Neural cell (in vitro differentiated cells): Measurements from ENCODE around the gene ARL6IP5. TPM values are rescaled to one million over a fixed set of nuclear protein-coding genes. Genes with fewer than 3 reads are reported as not detected.

ENCODE experiments used
- H2AFZ ChIP-seq: fragments of 200-600, 300-800 bp; sonication (generic), shearing (Covaris generic); 2 replicates; pipeline ENCODE4 v1.6.0; 2014; ENCODE audit warnings: low read depth, mild to moderate bottlenecking, antibody characterized with exemption, low read length, moderate library complexity
- H3F3A ChIP-seq: fragments of 200-600 bp; shearing (Covaris generic); 2 replicates; pipeline ENCODE4 v1.6.1; 2016; ENCODE audit warnings: mild to moderate bottlenecking, moderate library complexity, mixed read lengths, antibody characterized with exemption, low read length; ENCODE audit not compliant: insufficient read depth, poor library complexity, severe bottlenecking
- H3K27ac ChIP-seq: fragments of 200-600, 300-800 bp; sonication (generic), shearing (Covaris generic); 2 replicates; pipeline ENCODE4 v1.5.1; 2014; ENCODE audit warnings: mild to moderate bottlenecking, low read length, moderate library complexity
- H3K27me3 ChIP-seq: fragments of 300-800, 200-600 bp; sonication (generic), shearing (Covaris generic); 2 replicates; pipeline ENCODE4 v1.6.0; 2014; ENCODE audit warnings: mild to moderate bottlenecking, low read depth, low read length, moderate library complexity; ENCODE audit not compliant: insufficient read depth
- H3K36me3 ChIP-seq: fragments of 300-800, 200-600 bp; sonication (generic), shearing (Covaris generic); 2 replicates; pipeline ENCODE4 v1.5.1; 2014; ENCODE audit warnings: mild to moderate bottlenecking, antibody characterized with exemption, low read length, moderate library complexity; ENCODE audit not compliant: insufficient read depth
- H3K4me2 ChIP-seq: fragments of 300-800, 200-600 bp; sonication (generic), shearing (Covaris generic); 2 replicates; pipeline ENCODE4 v1.6.0; 2014; ENCODE audit warnings: mild to moderate bottlenecking, low read length
- H3K4me3 ChIP-seq: fragments of 300-800, 200-600 bp; sonication (generic), shearing (Covaris generic); 2 replicates; pipeline ENCODE4 v1.5.1; 2014; ENCODE audit warnings: mild to moderate bottlenecking, low read length, moderate library complexity
- H3K79me2 ChIP-seq: fragments of 200-600 bp; shearing (Covaris generic); replicated peaks from 2 replicates; pipeline ENCODE4 v1.6.0; 2014; ENCODE audit warnings: mild to moderate bottlenecking, low read length, moderate library complexity; ENCODE audit not compliant: insufficient read depth
- H3K9ac ChIP-seq: fragments of 300-800, 200-600 bp; sonication (generic), shearing (Covaris generic); 2 replicates; pipeline ENCODE4 v1.6.1; 2016; ENCODE audit warnings: mild to moderate bottlenecking, low read length, mixed read lengths
- H3K9me2 ChIP-seq: fragments of 200-600 bp; shearing (Covaris generic); 2 replicates; pipeline ENCODE4 v1.6.1; 2016; ENCODE audit warnings: mild to moderate bottlenecking, low read length, mixed read lengths; ENCODE audit not compliant: insufficient read depth
- H3K9me3 ChIP-seq: fragments of 200-600, 300-800 bp; sonication (generic), shearing (Covaris generic); 2 replicates; pipeline ENCODE4 v1.6.1; 2016; ENCODE audit warnings: mild to moderate bottlenecking, mixed run types, low read length, moderate library complexity, mixed read lengths
- H4K20me1 ChIP-seq: fragments of 200-600 bp; shearing (Covaris generic); 2 replicates; pipeline ENCODE4 v1.6.1; 2016; ENCODE audit warnings: mild to moderate bottlenecking, mixed run types; ENCODE audit not compliant: insufficient read depth
- EP300 ChIP-seq: fragments of 450-650 bp; conservative IDR thresholded peaks from 2 replicates; pipeline ENCODE4 v1.6.1; 2014; ENCODE audit warnings: antibody characterized with exemption, mild to moderate bottlenecking, moderate library complexity; ENCODE audit not compliant: poor library complexity, severe bottlenecking
- EZH2 ChIP-seq: fragments of 200-600, 300-800 bp; shearing (Covaris generic), sonication (generic); IDR thresholded peaks from 2 replicates; pipeline ENCODE4 v1.6.1; 2014; ENCODE audit warnings: antibody characterized with exemption, low read length, borderline replicate concordance, mild to moderate bottlenecking; ENCODE audit not compliant: insufficient read depth, poor library complexity, severe bottlenecking
- MXI1 ChIP-seq: fragments of 450-650 bp; conservative IDR thresholded peaks from 2 replicates; pipeline ENCODE4 v1.6.1; 2014; ENCODE audit warnings: antibody characterized with exemption, mild to moderate bottlenecking; ENCODE audit not compliant: poor library complexity, severe bottlenecking
- POLR2AphosphoS5 ChIP-seq: IDR thresholded peaks from 2 replicates; pipeline ENCODE4 v1.6.1; 2012
- RAD21 ChIP-seq: fragments of 450-650 bp; conservative IDR thresholded peaks from 2 replicates; pipeline ENCODE4 v1.6.1; 2014; ENCODE audit warnings: antibody characterized with exemption, mild to moderate bottlenecking, moderate library complexity
- SMC3 ChIP-seq: fragments of 450-650 bp; conservative IDR thresholded peaks from 2 replicates; pipeline ENCODE4 v1.6.1; 2014; ENCODE audit warnings: antibody characterized with exemption, mild to moderate bottlenecking, moderate library complexity; ENCODE audit not compliant: poor library complexity
- TAF1 ChIP-seq: IDR thresholded peaks from 2 replicates; pipeline ENCODE4 v1.6.1; 2012; ENCODE audit warnings: low read depth
- polyA plus RNA-seq: library from polyadenylated mRNA; depleted of rRNA; stranded (reverse); fragments of >200 nt; gene quantifications from 2 replicates; pipeline ENCODE4 v1.2.3, GENCODE V29; 2014
- TF ChIP-seq, protein P1 (sequence below): IDR thresholded peaks from 2 replicates; pipeline ENCODE4 v1.6.1; 2012; ENCODE audit warnings: borderline replicate concordance
- TF ChIP-seq, protein P2 (sequence below): fragments of 450-650 bp; IDR thresholded peaks from 2 replicates; pipeline ENCODE4 v1.5.1; 2014; ENCODE audit warnings: antibody characterized with exemption, mild to moderate bottlenecking, moderate library complexity; ENCODE audit not compliant: poor library complexity, severe bottlenecking

ARL6IP5 gene
- polyA plus RNA-seq, 1 donor from 2014 or later = 108 TPM

DNA sequence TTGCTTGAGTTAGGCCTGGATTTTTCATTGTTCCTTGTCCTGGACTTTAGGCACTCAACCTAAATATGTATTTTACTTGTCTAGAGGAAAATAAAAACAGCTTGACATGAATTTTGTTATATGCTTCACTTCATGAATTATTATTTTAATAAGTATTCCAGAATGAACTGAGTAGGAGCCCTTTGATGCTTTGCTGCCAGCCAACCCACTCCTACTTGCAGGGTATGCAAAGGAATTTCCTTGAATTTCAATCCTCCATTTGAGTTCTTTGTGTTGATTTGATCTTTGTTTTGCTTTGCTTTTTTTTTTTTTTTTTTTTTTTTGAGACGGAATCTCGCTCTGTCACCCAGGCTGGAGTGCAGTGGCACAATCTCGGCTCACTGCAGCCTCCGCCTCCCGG is 11.6 kb downstream of the ARL6IP5 start:
- no peak overlapping the region for H3K27ac ChIP-seq
- peaks cover 3% of the 10 kb centered on the region for H3K79me2 ChIP-seq
- no peak overlapping the region for H3K4me3 ChIP-seq
- TF ChIP-seq, protein P1, sequence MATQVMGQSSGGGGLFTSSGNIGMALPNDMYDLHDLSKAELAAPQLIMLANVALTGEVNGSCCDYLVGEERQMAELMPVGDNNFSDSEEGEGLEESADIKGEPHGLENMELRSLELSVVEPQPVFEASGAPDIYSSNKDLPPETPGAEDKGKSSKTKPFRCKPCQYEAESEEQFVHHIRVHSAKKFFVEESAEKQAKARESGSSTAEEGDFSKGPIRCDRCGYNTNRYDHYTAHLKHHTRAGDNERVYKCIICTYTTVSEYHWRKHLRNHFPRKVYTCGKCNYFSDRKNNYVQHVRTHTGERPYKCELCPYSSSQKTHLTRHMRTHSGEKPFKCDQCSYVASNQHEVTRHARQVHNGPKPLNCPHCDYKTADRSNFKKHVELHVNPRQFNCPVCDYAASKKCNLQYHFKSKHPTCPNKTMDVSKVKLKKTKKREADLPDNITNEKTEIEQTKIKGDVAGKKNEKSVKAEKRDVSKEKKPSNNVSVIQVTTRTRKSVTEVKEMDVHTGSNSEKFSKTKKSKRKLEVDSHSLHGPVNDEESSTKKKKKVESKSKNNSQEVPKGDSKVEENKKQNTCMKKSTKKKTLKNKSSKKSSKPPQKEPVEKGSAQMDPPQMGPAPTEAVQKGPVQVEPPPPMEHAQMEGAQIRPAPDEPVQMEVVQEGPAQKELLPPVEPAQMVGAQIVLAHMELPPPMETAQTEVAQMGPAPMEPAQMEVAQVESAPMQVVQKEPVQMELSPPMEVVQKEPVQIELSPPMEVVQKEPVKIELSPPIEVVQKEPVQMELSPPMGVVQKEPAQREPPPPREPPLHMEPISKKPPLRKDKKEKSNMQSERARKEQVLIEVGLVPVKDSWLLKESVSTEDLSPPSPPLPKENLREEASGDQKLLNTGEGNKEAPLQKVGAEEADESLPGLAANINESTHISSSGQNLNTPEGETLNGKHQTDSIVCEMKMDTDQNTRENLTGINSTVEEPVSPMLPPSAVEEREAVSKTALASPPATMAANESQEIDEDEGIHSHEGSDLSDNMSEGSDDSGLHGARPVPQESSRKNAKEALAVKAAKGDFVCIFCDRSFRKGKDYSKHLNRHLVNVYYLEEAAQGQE = no peak
- no peak for TF ChIP-seq POLR2AphosphoS5
- no peak for TF ChIP-seq EZH2
- TF ChIP-seq, protein P2, sequence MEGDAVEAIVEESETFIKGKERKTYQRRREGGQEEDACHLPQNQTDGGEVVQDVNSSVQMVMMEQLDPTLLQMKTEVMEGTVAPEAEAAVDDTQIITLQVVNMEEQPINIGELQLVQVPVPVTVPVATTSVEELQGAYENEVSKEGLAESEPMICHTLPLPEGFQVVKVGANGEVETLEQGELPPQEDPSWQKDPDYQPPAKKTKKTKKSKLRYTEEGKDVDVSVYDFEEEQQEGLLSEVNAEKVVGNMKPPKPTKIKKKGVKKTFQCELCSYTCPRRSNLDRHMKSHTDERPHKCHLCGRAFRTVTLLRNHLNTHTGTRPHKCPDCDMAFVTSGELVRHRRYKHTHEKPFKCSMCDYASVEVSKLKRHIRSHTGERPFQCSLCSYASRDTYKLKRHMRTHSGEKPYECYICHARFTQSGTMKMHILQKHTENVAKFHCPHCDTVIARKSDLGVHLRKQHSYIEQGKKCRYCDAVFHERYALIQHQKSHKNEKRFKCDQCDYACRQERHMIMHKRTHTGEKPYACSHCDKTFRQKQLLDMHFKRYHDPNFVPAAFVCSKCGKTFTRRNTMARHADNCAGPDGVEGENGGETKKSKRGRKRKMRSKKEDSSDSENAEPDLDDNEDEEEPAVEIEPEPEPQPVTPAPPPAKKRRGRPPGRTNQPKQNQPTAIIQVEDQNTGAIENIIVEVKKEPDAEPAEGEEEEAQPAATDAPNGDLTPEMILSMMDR = no peak
- TF ChIP-seq TAF1 = no peak
- no peak for TF ChIP-seq EP300
- no peak for TF ChIP-seq RAD21
- no peak for TF ChIP-seq SMC3
- TF ChIP-seq MXI1 = no peak
- H3K9me3 ChIP-seq = no peaks in the 10 kb centered on the region
- H4K20me1 ChIP-seq = no peaks in the 10 kb centered on the region
- H3K27me3 ChIP-seq = no peaks in the 10 kb centered on the region
- no peaks in the 10 kb centered on the region for H3F3A ChIP-seq
- H3K4me2 ChIP-seq = no peak overlapping the region
- H3K9ac ChIP-seq = no peak overlapping the region
- H3K9me2 ChIP-seq = no peaks in the 10 kb centered on the region
- no peak overlapping the region for H2AFZ ChIP-seq
- no peaks in the 10 kb centered on the region for H3K36me3 ChIP-seq

GRCh38 chr3:69097407-69098086 is 12.8 kb downstream of the ARL6IP5 start:
- H3K27ac ChIP-seq = no peak overlapping the region
- H3K4me2 ChIP-seq = no peak overlapping the region
- H3K9me3 ChIP-seq = no peaks in the 10 kb centered on the region
- peaks cover 5% of the 10 kb centered on the region for H3K36me3 ChIP-seq
- no peak overlapping the region for H2AFZ ChIP-seq
- H3F3A ChIP-seq = no peaks in the 10 kb centered on the region
- H3K9me2 ChIP-seq = no peaks in the 10 kb centered on the region
- no peak overlapping the region for H3K4me3 ChIP-seq
- no peaks in the 10 kb centered on the region for H4K20me1 ChIP-seq
- no peaks in the 10 kb centered on the region for H3K27me3 ChIP-seq
- peaks cover 3% of the 10 kb centered on the region for H3K79me2 ChIP-seq
- TF ChIP-seq EZH2 (no peak), POLR2AphosphoS5 (no peak), EP300 (no peak), TAF1 (no peak), SMC3 (no peak), RAD21 (no peak), MXI1 (no peak)
- TF ChIP-seq, protein P1 = no peak
- TF ChIP-seq, protein P2 = no peak
- no peak overlapping the region for H3K9ac ChIP-seq
